ENCODE measurements around the gene MTO1.

Gene MTO1

DNA sequence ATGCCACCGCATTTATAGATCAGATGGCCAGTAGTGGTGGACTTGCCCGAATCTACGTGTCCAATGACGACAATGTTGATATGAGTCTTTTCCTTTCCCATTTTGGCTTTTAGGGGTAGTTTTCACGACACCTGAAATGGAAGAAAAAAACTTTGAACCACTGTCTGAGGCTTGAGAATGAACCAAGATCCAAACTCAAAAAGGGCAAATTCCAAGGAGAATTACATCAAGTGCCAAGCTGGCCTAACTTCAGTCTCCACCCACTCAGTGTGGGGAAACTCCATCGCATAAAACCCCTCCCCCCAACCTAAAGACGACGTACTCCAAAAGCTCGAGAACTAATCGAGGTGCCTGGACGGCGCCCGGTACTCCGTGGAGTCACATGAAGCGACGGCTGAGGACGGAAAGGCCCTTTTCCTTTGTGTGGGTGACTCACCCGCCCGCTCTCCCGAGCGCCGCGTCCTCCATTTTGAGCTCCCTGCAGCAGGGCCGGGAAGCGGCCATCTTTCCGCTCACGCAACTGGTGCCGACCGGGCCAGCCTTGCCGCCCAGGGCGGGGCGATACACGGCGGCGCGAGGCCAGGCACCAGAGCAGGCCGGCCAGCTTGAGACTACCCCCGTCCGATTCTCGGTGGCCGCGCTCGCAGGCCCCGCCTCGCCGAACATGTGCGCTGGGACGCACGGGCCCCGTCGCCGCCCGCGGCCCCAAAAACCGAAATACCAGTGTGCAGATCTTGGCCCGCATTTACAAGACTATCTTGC lies 58.6 kb downstream of the MTO1 start:
- peak; percentile 78 for DNase-seq (ENCODE audit: low read depth, low spot score)
- in situ Hi-C loops (cut with HindIII; ENCODE audit: low sequenced_read_pairs) = no loop called here
- TF ChIP-seq, protein P1, sequence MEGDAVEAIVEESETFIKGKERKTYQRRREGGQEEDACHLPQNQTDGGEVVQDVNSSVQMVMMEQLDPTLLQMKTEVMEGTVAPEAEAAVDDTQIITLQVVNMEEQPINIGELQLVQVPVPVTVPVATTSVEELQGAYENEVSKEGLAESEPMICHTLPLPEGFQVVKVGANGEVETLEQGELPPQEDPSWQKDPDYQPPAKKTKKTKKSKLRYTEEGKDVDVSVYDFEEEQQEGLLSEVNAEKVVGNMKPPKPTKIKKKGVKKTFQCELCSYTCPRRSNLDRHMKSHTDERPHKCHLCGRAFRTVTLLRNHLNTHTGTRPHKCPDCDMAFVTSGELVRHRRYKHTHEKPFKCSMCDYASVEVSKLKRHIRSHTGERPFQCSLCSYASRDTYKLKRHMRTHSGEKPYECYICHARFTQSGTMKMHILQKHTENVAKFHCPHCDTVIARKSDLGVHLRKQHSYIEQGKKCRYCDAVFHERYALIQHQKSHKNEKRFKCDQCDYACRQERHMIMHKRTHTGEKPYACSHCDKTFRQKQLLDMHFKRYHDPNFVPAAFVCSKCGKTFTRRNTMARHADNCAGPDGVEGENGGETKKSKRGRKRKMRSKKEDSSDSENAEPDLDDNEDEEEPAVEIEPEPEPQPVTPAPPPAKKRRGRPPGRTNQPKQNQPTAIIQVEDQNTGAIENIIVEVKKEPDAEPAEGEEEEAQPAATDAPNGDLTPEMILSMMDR (IDR thresholded peaks at IDR 0.05; ENCODE audit: low read depth, low read length) = no peak
- H3K4me3 ChIP-seq (ENCODE audit: low read depth, low read length) = peak overlapping the region; percentile 100

DNA sequence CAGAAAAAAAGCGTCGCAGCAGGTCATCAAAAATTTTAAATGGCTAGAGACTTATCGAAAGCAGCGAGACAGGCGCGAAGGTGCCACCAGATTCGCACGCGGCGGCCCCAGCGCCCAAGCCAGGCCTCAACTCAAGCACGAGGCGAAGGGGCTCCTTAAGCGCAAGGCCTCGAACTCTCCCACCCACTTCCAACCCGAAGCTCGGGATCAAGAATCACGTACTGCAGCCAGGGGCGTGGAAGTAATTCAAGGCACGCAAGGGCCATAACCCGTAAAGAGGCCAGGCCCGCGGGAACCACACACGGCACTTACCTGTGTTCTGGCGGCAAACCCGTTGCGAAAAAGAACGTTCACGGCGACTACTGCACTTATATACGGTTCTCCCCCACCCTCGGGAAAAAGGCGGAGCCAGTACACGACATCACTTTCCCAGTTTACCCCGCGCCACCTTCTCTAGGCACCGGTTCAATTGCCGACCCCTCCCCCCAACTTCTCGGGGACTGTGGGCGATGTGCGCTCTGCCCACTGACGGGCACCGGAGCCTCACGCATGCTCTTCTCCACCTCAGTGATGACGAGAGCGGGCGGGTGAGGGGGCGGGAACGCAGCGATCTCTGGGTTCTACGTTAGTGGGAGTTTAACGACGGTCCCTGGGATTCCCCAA lies 59.3 kb downstream of the MTO1 start, which contains the start of gene EEF1A1:
EEF1A1 (minus strand) TSS at position 345 of the 663 bp plus-strand sequence. CDS start 1,006 bp downstream, outside the sequence.
- in situ Hi-C loops (cut with HindIII; ENCODE audit: low sequenced_read_pairs) = no loop called here
- DNase-seq (ENCODE audit: low read depth, low spot score) = peak; percentile 100
- peak within 1 kb of the TSS; percentile 100 for H3K4me3 ChIP-seq (ENCODE audit: low read depth, low read length)
- TF ChIP-seq, protein P1 (IDR thresholded peaks at IDR 0.05; ENCODE audit: low read depth, low read length) = no peak

DNA sequence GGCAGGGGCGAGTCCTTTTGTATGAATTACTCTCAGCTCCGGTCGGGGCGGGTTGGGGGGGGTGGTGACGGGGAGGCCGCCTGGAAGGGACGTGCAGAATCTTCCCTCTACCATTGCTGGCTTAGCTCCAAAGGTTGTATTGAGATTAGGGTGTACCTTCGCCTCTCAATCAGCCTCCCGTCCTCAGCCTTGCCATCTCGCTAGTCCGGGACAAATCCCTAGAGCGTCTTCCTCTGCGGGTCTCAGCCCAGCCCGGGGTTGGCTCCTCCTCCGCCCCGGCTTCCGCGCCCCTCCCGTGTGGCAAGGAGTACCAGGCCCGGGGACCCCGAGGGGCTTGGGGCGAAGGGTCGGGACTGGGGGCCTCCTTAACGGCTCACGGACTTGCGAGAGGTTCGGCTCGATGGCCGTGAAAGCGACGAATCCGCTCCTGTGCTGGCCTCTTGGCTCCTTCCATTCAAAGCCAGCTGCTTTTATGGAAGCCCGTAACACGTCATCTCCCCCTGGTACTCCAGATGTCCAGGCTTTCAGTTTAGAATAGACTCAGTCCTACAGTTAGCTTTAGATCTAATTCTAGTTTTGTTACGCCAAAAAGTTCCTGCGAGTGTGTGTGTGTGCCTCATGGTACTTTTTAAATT lies 59.9 kb downstream of the MTO1 start:
- in situ Hi-C loops (cut with HindIII; ENCODE audit: low sequenced_read_pairs) = no loop called here
- H3K4me3 ChIP-seq (ENCODE audit: low read depth, low read length) = peak overlapping the region; percentile 100
- TF ChIP-seq, protein P1 (IDR thresholded peaks at IDR 0.05; ENCODE audit: low read depth, low read length) = no peak
- peak; percentile 93 for DNase-seq (ENCODE audit: low read depth, low spot score)

DNA sequence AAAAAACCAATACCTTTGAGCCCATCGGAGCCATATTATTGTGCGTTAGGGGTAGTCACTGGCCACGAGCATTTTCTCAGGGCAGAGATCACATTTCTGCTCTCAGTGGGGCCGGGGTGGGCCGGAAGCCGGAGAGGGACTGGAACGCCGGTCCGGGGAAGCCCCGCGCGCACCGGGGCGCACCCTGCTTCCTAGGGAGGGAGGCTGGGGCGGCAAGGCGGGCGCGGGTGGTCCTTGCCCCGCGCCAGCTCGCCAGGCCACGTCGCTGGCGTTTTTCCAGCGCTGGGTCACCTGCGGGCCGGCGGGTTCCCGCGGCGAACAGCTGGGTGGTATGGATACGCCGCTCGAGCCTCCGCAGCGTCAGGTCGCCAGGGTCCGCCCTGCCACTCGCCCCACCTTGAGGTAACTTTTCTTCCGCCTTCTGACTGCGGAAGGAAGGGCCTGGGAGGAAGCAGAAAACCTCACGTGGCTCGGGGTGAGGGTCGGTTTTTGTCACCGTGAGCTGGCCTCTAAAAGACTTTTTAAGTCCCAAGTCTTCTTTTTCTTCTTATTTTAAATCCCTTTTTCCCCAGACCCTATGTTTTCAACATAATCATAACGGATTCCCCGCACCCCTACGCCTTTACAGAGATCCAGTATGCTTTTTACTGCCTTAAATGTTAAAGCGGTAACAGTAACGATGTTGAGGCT lies 62.0 kb downstream of the MTO1 start:
- TF ChIP-seq, protein P1 (IDR thresholded peaks at IDR 0.05; ENCODE audit: low read depth, low read length) = peak; percentile 3
- in situ Hi-C loops (cut with HindIII; ENCODE audit: low sequenced_read_pairs) = no loop called here
- peak; percentile 53 for DNase-seq (ENCODE audit: low read depth, low spot score)
- H3K4me3 ChIP-seq (ENCODE audit: low read depth, low read length) = peak overlapping the region; percentile 40

DNA sequence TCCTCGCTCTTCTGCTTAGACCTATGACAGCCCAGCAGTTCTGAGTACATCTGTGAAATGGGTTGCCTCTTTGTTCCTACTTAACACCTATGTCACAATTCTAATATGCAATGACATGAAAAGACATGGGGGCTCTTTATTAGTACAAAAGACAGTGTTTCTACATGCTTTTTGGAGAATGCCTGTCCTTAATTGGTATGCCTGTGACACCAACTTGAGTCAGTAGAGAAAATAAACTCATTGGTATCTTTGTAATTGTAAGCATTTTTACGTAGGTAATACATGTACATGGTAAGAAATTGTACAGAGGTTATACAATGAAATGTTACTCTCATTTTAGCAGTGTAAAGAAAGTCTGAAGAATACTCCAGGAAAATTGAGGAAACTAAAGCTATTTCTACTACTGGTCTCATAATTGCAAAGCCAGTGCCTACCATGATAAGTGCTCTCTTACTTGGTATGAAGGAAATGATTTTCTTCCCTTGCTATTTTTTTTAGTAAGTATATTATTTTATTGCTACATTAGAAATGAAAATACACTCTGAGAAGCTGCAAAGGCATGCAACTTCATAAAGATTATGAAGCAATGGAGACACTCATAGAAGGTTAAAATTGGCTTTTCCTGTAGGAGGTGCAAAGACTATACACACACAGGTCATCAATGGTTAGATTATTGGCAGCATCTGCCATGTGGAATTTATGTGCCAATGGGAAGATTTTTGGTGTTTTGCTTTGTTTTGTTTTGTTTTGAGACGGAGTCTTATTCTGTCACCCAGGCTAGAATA lies 64.2 kb downstream of the MTO1 start:
- no peak overlapping the region for H3K4me3 ChIP-seq (ENCODE audit: low read depth, low read length)
- DNase-seq (ENCODE audit: low read depth, low spot score) = no peak
- TF ChIP-seq, protein P1 (IDR thresholded peaks at IDR 0.05; ENCODE audit: low read depth, low read length) = no peak
- in situ Hi-C loops (cut with HindIII; ENCODE audit: low sequenced_read_pairs) = no loop called here
